ENCODE results near the gene ZSWIM3.

Gene ZSWIM3

GRCh38 chr20:45909817-45910669 lies 52.6 kb downstream of the ZSWIM3 start:
- DNase-seq (ENCODE audit: low spot score), result no peak

GRCh38 chr20:45910670-45911485 lies 53.5 kb downstream of the ZSWIM3 start:
- DNase-seq (ENCODE audit: low spot score), result peak; percentile 94

DNA sequence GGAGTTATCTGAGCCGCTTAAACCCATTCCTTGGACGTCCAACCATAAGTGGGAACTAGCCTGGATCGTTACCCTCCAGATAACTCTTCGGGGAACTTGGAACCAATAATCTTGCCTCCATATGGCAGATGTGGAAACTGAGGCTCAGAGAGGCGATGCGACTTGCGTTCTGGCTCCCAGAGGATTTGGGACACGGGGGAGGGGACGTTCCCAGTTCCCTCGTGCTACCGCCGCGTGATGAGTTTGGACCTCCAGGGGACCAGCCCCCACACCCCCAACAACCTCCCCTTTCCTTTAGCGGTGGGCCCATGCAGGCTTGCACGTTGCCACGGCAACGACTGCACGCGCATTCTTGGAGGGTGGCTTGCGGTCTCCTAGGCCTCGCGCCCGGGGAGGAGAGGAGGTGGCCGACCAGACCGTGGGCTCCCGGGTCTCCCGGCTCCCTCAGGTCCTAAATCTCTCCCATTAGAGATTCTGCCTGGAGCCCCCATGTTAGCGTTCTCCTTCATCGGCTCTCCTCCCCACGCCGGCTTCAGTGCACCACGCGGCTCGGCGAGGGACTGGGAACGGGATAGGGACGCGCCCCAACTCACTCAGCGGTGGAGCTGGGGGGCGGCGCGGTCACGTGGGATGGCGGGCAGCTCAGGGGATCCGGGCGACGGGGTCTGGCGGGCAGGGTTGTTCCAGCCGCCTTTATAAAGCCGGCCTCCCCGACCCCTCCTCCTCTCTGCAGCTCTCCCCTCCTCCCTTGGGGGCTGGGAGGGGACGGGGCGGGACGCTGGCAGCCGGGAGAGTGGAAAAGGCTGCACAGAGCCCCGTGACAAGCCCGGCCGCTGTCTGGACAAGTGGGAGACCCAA lies 54.3 kb downstream of the ZSWIM3 start, which contains the start of gene PLTP:
Gene PLTP, minus strand, starts transcription at position 670 of the 858 bp plus-strand sequence. CDS start 703 bp downstream, outside the sequence.
- peak; percentile 72 for DNase-seq (ENCODE audit: low spot score)

GRCh38 chr20:45912344-45912682 lies 54.9 kb downstream of the ZSWIM3 start:
- DNase-seq (ENCODE audit: low spot score), result no peak

DNA sequence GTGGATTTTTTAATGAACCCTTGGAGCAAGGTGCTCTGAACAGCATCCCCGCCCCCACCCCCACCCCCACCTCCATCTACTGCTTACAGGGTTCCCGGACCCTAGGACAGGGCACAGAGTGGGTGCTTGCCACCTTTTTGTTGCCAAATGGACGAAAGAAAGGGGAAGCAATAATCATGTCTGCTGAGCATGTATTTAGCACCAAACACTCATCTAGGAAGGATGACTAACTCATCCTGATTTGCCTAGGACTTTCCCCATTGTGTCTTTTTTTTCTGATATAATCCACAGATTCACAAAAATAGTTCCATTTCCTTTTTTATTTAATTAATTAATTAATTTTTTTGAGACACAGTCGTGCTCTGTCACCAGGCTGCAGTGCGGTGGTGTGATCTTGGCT lies 55.7 kb downstream of the ZSWIM3 start:
- DNase-seq (ENCODE audit: low spot score), result no peak

GRCh38 chr20:45917790-45918141 lies 60.4 kb downstream of the ZSWIM3 start:
- DNase-seq (ENCODE audit: low spot score), result peak; percentile 53

GRCh38 chr20:45918182-45918737 lies 60.8 kb downstream of the ZSWIM3 start:
- no peak for DNase-seq (ENCODE audit: low spot score)

DNA sequence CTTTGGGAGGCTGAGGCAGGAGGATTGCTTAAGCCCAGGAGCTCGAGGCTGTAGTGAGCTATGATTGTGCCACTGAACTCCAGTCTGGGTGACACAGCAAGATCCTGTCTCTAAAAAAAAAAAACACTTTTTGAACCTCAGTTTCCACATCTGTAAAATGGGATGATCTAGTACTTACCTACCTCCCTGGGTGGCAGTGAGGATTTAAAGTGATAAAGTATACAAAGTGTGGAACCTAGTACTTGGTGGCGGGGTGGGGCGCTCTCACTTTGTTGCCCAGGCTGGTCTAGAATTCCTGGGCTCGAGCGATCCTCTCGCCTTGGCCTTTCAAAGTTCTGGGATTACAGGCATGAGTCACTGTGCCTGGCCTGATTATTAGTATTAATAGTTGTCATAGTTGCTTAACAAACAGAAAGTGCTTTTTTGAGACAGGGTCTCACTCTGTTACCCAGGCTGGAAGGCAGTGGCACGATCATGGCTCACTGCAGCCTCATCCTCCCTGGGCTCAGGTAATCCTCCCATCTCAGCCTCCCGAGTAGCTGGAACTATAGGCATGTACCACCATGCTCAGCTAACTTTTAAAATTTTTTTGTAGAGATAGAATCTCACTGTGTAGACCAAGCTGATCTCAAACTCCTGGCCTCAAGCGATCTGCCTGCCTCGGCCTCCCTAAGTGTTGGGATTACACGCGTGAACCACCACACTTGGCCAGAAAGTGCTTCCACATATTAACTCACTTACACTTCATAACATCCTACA lies 61.5 kb downstream of the ZSWIM3 start:
- no peak for DNase-seq (ENCODE audit: low spot score)

DNA sequence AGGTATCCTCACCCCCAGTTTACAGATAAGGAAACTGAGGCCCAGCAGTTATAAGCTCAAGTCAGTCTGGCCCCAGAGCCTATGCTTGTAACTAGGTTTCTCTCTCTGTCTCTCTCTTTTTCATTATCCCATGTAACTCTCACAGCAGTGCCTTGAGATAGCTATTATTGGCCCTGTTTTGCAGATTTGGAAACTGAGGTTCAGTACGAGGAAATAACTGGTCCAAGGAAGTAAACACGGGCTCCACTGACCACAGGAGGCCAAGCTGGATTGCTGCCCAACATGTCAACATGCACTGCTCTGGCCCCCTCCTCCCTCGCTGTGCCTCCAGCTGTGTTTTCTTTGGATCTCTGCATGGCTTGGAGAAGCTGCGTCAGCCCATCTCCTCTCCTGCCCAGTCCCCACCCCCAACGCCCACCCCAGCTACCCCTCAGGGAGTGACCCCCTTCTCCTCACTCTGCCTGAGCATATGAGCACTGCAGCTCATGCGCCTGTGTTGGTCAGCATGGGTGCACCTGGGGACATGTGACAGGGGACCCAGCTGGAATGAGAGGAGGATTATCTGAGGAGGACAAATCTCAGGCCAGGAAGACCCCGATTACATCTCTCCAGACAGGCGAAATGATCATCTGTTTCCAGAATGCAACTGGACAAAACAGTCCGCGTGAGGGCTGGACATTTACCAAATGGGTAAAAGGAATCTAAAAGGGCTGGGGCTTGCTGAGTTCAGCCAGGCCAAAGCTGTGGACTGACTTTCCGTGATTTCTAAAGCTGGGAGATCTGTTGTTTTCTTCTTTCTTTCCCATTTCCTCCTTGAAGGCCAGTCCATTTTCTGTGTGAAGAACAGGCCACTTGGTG lies 62.4 kb downstream of the ZSWIM3 start:
- DNase-seq (ENCODE audit: low spot score), result no peak

GRCh38 chr20:45920462-45921336 lies 63.3 kb downstream of the ZSWIM3 start:
- DNase-seq (ENCODE audit: low spot score), result no peak

DNA sequence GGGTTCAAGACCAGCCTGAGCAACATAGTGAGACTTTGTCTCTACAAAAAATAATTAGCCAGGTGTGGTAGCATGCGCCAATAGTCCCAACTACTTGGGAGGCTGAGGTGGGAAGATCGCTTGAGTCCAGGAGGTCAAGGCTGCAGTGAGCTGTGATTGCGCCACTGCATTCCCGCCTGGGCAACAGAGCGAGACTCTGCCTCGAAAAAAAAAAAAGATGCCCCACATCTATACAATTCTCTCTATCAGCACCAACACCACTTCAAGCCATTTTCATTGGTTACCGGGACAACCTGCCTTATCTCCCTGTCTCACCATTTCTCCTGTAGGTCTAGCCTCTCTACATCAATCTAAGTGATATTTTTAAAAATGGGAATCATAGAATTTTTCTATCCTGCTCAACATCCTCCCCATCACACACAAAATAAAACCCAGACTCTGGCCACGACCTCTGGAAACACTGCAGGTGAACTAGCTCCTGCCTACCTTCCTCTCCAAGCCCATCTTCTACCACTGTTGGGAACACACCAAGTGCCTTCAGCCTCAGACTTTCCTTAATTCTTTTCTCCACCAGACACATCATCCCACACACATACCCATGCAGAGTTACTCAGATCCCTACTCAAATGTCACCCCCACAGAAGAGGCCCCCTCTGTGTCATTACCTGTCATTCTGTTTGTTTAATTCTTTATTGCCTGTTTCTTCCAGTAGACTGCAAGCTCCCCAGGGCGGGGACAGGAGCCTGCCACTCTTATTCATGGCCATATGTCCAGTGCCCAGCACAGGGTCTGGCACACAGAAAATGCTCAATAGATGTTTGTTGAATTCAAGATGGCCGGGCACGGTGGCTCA lies 64.1 kb downstream of the ZSWIM3 start:
- DNase-seq (ENCODE audit: low spot score), result no peak

DNA sequence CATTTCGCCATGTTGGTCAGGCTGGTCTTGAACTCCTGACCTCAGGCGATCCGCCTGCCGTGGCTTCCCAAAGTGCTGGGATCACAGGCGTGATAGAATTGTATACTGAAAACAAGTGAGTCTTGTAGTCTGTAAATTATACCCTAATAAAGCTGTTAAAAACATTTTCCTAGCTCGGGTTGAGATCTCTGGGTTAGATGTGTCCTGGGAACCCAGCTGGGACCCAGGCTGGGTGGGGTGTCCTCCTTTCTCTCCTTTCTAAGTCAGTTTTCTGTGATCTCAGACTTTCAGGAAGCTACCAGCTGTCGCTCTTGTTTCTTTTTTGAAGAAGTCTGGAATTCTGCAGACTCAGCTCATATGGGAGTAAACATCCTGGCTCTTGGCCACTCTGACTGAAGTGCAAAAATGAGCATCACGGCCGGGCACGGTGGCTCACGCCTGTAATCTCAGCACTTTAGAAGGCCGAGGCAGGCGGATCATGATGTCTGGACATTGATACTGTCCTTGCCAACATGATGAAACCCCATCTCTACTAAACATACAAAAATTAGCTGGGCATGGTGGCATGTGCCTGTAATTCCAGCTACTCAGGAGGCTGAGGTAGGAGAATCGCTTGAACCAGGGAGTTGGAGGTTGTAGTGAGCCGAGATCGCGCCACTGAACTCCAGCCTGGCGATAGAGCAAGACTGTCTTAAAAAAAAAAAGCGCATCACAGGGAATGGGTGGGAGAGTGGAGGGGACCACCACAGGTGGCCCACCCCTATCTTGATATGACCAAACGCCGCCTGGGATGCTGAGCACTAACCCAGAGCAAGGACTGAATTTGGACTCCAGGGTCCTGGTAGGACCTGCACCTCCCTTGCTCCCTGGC lies 67.2 kb downstream of the ZSWIM3 start:
- DNase-seq (ENCODE audit: low spot score), result peak; percentile 60

GRCh38 chr20:45925821-45926506 lies 68.5 kb downstream of the ZSWIM3 start:
- DNase-seq (ENCODE audit: low spot score), result no peak

- DNase-seq (ENCODE audit: low spot score), result no peak
These were observed 69.3 kb downstream of the ZSWIM3 start for GRCh38 chr20:45926731-45927070.

DNA sequence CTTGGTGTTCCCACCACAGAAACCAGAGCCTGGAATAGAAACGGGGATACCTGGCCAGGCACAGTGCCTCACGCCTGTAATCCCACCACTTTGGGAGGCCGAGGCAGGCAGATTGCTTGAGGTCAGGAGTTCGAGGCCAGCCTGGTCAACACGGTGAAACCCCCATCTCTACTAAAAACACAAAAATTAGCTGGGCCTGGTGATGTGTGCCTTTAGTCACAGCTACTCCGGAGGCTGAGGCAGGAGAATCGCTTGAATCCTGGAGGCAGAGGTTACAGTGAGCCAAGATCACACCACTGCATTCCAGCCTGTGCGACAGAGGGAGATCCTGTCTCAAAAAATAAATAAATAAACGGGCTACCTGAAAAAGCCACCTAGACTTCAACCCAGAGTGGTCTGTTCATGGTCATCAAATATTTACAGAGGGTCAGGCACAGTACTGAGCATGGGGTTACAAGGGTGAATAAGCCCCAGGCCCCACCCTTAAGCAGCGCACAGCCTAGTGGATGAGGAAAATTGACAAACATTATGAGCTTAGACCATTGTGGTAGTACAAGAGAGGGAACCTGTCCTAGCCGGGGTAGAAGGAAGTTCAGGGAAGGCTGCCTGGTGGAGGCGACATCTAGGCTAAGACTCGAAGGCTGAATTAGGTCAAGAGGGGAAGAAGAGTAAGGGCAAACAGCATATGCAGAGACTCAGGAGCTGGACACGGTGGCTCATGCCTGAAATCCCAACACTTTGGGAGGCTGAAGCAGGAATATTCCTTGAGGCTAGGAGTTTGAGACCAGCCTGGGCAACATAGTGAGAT lies 69.9 kb downstream of the ZSWIM3 start:
- no peak for DNase-seq (ENCODE audit: low spot score)

All from Ammon's horn (tissue), 1 donor.